OCI-LY3 (cell line): Measurements from ENCODE around the gene HELZ2.

Experiments
- EZH2phosphoT487 ChIP-seq: fragments of 200-600 bp; shearing (Covaris generic); IDR thresholded peaks from 2 replicates; pipeline ENCODE4 v1.6.1; 2018; ENCODE audit warnings: antibody characterized with exemption, mixed run types, low read depth
- TF ChIP-seq, protein P1 (sequence below): fragments of 200-600, 300-600 bp; sonication (generic); IDR thresholded peaks from 2 replicates; pipeline ENCODE4 v1.5.1; 2014; ENCODE audit warnings: antibody characterized with exemption, low read length, low read depth

DNA sequence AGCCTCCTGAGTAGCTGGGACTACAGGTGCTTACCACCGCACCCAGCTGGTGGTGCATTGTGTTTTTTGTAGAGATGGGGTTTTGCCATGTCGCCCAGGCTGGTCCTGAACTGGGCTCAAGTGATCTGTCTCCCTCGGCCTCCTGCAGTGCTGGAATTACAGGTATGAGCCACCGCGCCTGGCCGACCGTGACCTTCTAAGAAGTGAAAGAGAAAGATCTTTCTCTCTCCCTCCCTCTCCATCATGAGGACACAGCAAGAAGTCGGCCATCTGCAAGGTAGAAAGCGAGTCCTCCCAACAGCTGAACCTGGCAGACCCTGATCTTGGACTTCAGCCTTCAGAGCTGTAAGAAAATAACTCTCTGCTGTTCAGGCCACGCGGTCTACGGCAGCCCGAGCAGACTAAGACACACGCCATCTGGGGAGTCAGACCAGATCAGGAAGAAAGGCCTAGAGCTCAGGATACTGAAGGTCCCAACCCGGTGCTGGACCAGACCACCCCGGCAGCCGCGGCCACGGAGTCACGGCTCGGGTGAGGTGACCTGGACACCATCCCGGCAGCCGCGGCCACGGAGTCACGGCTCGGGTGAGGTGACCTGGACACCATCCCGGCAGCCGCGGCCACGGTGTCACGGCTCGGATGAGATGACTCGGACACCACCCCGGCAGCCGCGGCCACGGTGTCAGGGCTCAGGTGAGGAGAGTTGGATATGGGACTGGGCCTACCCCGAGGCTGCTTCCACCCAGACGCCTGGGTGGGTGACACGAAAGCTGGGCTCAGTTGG lies 43.2 kb upstream of the HELZ2 start:
- TF ChIP-seq, protein P1, sequence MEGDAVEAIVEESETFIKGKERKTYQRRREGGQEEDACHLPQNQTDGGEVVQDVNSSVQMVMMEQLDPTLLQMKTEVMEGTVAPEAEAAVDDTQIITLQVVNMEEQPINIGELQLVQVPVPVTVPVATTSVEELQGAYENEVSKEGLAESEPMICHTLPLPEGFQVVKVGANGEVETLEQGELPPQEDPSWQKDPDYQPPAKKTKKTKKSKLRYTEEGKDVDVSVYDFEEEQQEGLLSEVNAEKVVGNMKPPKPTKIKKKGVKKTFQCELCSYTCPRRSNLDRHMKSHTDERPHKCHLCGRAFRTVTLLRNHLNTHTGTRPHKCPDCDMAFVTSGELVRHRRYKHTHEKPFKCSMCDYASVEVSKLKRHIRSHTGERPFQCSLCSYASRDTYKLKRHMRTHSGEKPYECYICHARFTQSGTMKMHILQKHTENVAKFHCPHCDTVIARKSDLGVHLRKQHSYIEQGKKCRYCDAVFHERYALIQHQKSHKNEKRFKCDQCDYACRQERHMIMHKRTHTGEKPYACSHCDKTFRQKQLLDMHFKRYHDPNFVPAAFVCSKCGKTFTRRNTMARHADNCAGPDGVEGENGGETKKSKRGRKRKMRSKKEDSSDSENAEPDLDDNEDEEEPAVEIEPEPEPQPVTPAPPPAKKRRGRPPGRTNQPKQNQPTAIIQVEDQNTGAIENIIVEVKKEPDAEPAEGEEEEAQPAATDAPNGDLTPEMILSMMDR: no peak
- no peak for TF ChIP-seq EZH2phosphoT487
